H1 (cell line): ENCODE results near the gene INTS15. TPM values are rescaled to one million over a fixed set of nuclear protein-coding genes. Genes with fewer than 3 reads are reported as not detected.

Experiments used
- CTCF ChIA-PET: fragments of 300-600 bp; sonication (Branson Sonifier 250); formaldehyde crosslinking; loops from one replicate; lab custom pipeline; 2021; ENCODE audit not compliant: partially characterized antibody; lab: Charles Lee
- POLR2A ChIA-PET: fragments of 300-600 bp; sonication (Branson Sonifier 250); formaldehyde crosslinking; loops from one replicate; lab custom pipeline; 2021; ENCODE audit warnings: inconsistent platforms; ENCODE audit not compliant: partially characterized antibody; lab: Charles Lee
- DNase-seq, 2 experiments: peaks; one replicate each; pipeline versions ENCODE4 v3.0.0 to v3.0.0-alpha.2; 2010 to 2022; ENCODE audit warnings: low spot score in 2 of 2, low read depth in 1 of 2, mixed read lengths in 1 of 2
- FAIRE-seq: peaks from 2 replicates; lab custom pipeline; 2011; peaks lifted over from hg19 to GRCh38; lab: Jason Lieb, UNC
- H2AFZ ChIP-seq: 2 replicates; pipeline ENCODE4 v1.8.1; 2012; ENCODE audit warnings: low read length, inconsistent platforms
- H2AK5ac ChIP-seq: 2 replicates; pipeline ENCODE4 v1.6.1; 2013; ENCODE audit warnings: low read depth, low read length
- H2BK120ac ChIP-seq: replicated peaks from 2 replicates; pipeline ENCODE3; 2013; ENCODE audit warnings: low read depth, low read length, inconsistent platforms
- H2BK12ac ChIP-seq: 2 replicates; pipeline ENCODE4 v1.6.1; 2013; ENCODE audit warnings: low read depth, low read length
- H2BK15ac ChIP-seq: 2 replicates; pipeline ENCODE4 v1.6.1; 2013; ENCODE audit warnings: low read length
- H2BK20ac ChIP-seq: 2 replicates; pipeline ENCODE4 v1.6.1; 2013; ENCODE audit warnings: low read length
- H2BK5ac ChIP-seq: 2 replicates; pipeline ENCODE4 v1.6.1; 2013; ENCODE audit warnings: low read depth, low read length
- H3K14ac ChIP-seq: 2 replicates; pipeline ENCODE4 v1.6.1; 2013; ENCODE audit warnings: inconsistent platforms; ENCODE audit not compliant: insufficient read length
- H3K18ac ChIP-seq: 2 replicates; pipeline ENCODE4 v1.6.1; 2013; ENCODE audit warnings: low read length; ENCODE audit errors: extremely low read depth
- H3K23ac ChIP-seq: 2 replicates; pipeline ENCODE4 v1.6.1; 2013; ENCODE audit warnings: inconsistent platforms; ENCODE audit not compliant: insufficient read length
- H3K23me2 ChIP-seq: 2 replicates; pipeline ENCODE4 v1.6.1; 2013; ENCODE audit warnings: low read depth, low read length
- H3K27ac ChIP-seq: 2 replicates; pipeline ENCODE4 v1.6.1; 2011; ENCODE audit warnings: low read depth, low read length, inconsistent platforms
- H3K27me3 ChIP-seq, 4 experiments: replicated peaks in 1 of 4; 1 replicate in 1 of 4; 2 replicates in 3 of 4; pipeline versions ENCODE4 v1.6.1 to v1.8.1; 2011 to 2013; ENCODE audit warnings: low read length in 3 of 4, mild to moderate bottlenecking in 3 of 4, inconsistent platforms in 2 of 4, mixed read lengths in 2 of 4, moderate library complexity in 1 of 4; ENCODE audit not compliant: control insufficient read depth in 3 of 4, insufficient read depth in 3 of 4; ENCODE audit errors: extremely low read depth in 1 of 4
- H3K36me3 ChIP-seq, 4 experiments: 2 replicates each; pipeline versions ENCODE4 v1.6.1 to v1.8.1; 2011 to 2013; ENCODE audit warnings: mild to moderate bottlenecking in 4 of 4, low read length in 3 of 4, moderate library complexity in 2 of 4, control low read depth in 1 of 4, inconsistent platforms in 1 of 4; ENCODE audit not compliant: insufficient read depth in 4 of 4, control insufficient read depth in 2 of 4
- H3K4ac ChIP-seq: replicated peaks from 2 replicates; pipeline ENCODE3; 2013; ENCODE audit warnings: low read length, low read depth, mixed read lengths, inconsistent platforms; ENCODE audit not compliant: insufficient read length
- H3K4me1 ChIP-seq, 4 experiments: replicated peaks in 1 of 4; 1 replicate in 1 of 4; 2 replicates in 3 of 4; pipeline versions ENCODE4 v1.6.1 to v1.8.1; 2011 to 2013; ENCODE audit warnings: low read length in 3 of 4, inconsistent platforms in 2 of 4, mixed read lengths in 1 of 4; ENCODE audit not compliant: insufficient read depth in 4 of 4, control insufficient read depth in 3 of 4
- H3K4me2 ChIP-seq, 2 experiments: 2 replicates each; pipeline versions ENCODE4 v1.6.1 to v1.8.1; 2011 to 2013; ENCODE audit warnings: low read depth in 2 of 2, low read length in 2 of 2, control low read depth in 1 of 2, inconsistent platforms in 1 of 2, mild to moderate bottlenecking in 1 of 2; ENCODE audit not compliant: insufficient read depth in 1 of 2
- H3K4me3 ChIP-seq, 4 experiments: fragments of 200-600, 300-600 bp in 1 of 4; sonication (generic), shearing (Covaris generic), sonication (Bioruptor Twin) in 1 of 4; 2 replicates each; pipeline versions ENCODE4 v1.5.1 to v1.8.1; 2011 to 2016; ENCODE audit warnings: low read length in 4 of 4, low read depth in 3 of 4, control low read depth in 2 of 4, inconsistent platforms in 2 of 4, mild to moderate bottlenecking in 2 of 4, mixed read lengths in 1 of 4, moderate library complexity in 1 of 4; ENCODE audit not compliant: insufficient read depth in 2 of 4; ENCODE audit errors: extremely low read depth in 1 of 4
- H3K56ac ChIP-seq: replicated peaks from 2 replicates; pipeline ENCODE3; 2013; ENCODE audit warnings: low read depth, mild to moderate bottlenecking, mixed read lengths, low read length, inconsistent platforms; ENCODE audit not compliant: insufficient read length
- H3K79me1 ChIP-seq: 2 replicates; pipeline ENCODE4 v1.6.1; 2013; ENCODE audit warnings: low read depth, low read length, control low read depth
- H3K79me2 ChIP-seq, 2 experiments: 2 replicates each; pipeline versions ENCODE4 v1.6.1 to v1.8.1; 2012 to 2013; ENCODE audit warnings: low read length in 2 of 2, mild to moderate bottlenecking in 2 of 2, inconsistent platforms in 1 of 2; ENCODE audit not compliant: insufficient read depth in 2 of 2, control insufficient read depth in 1 of 2
- H3K9ac ChIP-seq, 4 experiments: replicated peaks in 1 of 4; 1 replicate in 1 of 4; 2 replicates in 3 of 4; pipeline versions ENCODE4 v1.6.1 to v1.8.1; 2011 to 2013; ENCODE audit warnings: low read depth in 3 of 4, low read length in 3 of 4, control low read depth in 2 of 4, mild to moderate bottlenecking in 2 of 4, moderate library complexity in 2 of 4, inconsistent platforms in 1 of 4; ENCODE audit errors: extremely low read depth in 1 of 4
- H3K9me3 ChIP-seq, 2 experiments: 2 replicates each; pipeline versions ENCODE4 v1.6.1 to v1.8.1; 2012 to 2013; ENCODE audit warnings: mild to moderate bottlenecking in 2 of 2, moderate library complexity in 2 of 2, control low read depth in 1 of 2, inconsistent platforms in 1 of 2, low read depth in 1 of 2, low read length in 1 of 2, mixed read lengths in 1 of 2; ENCODE audit not compliant: insufficient read depth in 2 of 2
- H4K20me1 ChIP-seq, 2 experiments: replicated peaks in 1 of 2; 2 replicates each; pipeline versions ENCODE3 to v1.8.1; 2011 to 2013; ENCODE audit warnings: inconsistent platforms in 2 of 2, low read length in 2 of 2, mild to moderate bottlenecking in 1 of 2; ENCODE audit not compliant: insufficient read depth in 2 of 2, control insufficient read depth in 1 of 2
- H4K5ac ChIP-seq: 2 replicates; pipeline ENCODE4 v1.6.1; 2013; ENCODE audit warnings: low read length, low read depth, mixed read lengths, inconsistent platforms; ENCODE audit not compliant: insufficient read length
- H4K8ac ChIP-seq: 2 replicates; pipeline ENCODE4 v1.8.0; 2013; ENCODE audit warnings: mild to moderate bottlenecking, moderate library complexity, low read length, inconsistent platforms; ENCODE audit not compliant: insufficient read depth; ENCODE audit errors: extremely low read depth
- H4K91ac ChIP-seq: replicated peaks from 2 replicates; pipeline ENCODE3; 2013; ENCODE audit warnings: low read length, mixed read lengths, inconsistent platforms; ENCODE audit not compliant: insufficient read length
- CHD1 ChIP-seq: IDR thresholded peaks from 2 replicates; pipeline ENCODE4 v1.6.1; 2012; ENCODE audit warnings: low read depth, low read length, improper control_type of control experiment
- CREB1 ChIP-seq: IDR thresholded peaks from 2 replicates; pipeline ENCODE4 v1.6.1; 2012; ENCODE audit warnings: inconsistent platforms
- CTCF ChIP-seq, 3 experiments: IDR thresholded peaks; 1 replicate in 2 of 3; 2 replicates in 1 of 3; pipeline versions ENCODE4 v1.5.1 to v1.6.1; 2011; ENCODE audit warnings: low read length in 3 of 3, mild to moderate bottlenecking in 3 of 3, inconsistent platforms in 2 of 3, low read depth in 1 of 3, moderate library complexity in 1 of 3; ENCODE audit not compliant: insufficient read depth in 1 of 3; ENCODE audit errors: control extremely low read depth in 1 of 3
- E2F6 ChIP-seq: IDR thresholded peaks from 2 replicates; pipeline ENCODE4 v1.6.1; 2012; ENCODE audit warnings: inconsistent platforms
- HDAC6 ChIP-seq: IDR thresholded peaks from one replicate; pipeline ENCODE4 v1.7.1; 2012; ENCODE audit warnings: low read depth, mild to moderate bottlenecking, inconsistent platforms, low read length, moderate library complexity
- KDM4A ChIP-seq: IDR thresholded peaks from one replicate; pipeline ENCODE4 v1.7.1; 2012; ENCODE audit warnings: low read depth, mild to moderate bottlenecking, moderate library complexity, low read length, inconsistent platforms; ENCODE audit not compliant: severe bottlenecking
- MAX ChIP-seq: IDR thresholded peaks from 2 replicates; pipeline ENCODE4 v1.6.1; 2012; ENCODE audit warnings: inconsistent platforms
- NANOG ChIP-seq: IDR thresholded peaks from 2 replicates; pipeline ENCODE4 v1.6.1; 2011; ENCODE audit warnings: low read length, low read depth, mild to moderate bottlenecking, inconsistent platforms; ENCODE audit not compliant: insufficient read depth, poor library complexity, severe bottlenecking
- RAD21 ChIP-seq, 2 experiments: IDR thresholded peaks in 1 of 2; conservative IDR thresholded peaks in 1 of 2; 2 replicates each; pipeline ENCODE4 v1.6.1; 2011; ENCODE audit warnings: low read depth in 2 of 2, low read length in 2 of 2, improper control_type of control experiment in 1 of 2, inconsistent platforms in 1 of 2, mild to moderate bottlenecking in 1 of 2, moderate library complexity in 1 of 2
- ZNF274 ChIP-seq: IDR thresholded peaks from 2 replicates; pipeline ENCODE4 v1.7.0; 2012; ENCODE audit warnings: low read length, borderline replicate concordance; ENCODE audit errors: extremely low read depth
- WGBS, 2 experiments: shearing (Covaris generic) in 1 of 2; methylation state at CpG; one replicate each; pipeline versions ENCODE4 v1.1.6 to v1.1.7; 2013 to 2015; ENCODE audit warnings: low lambda C conversion rate in 2 of 2, mixed read lengths in 2 of 2, inconsistent platforms in 1 of 2, low coverage in 1 of 2, missing lambda C conversion rate in 1 of 2; ENCODE audit not compliant: insufficient replicate concordance in 2 of 2, insufficient coverage in 1 of 2, insufficient read length in 1 of 2; ENCODE audit errors: extremely low coverage in 1 of 2, missing lambda C conversion rate in 1 of 2; 5-methylcytosine and 5-hydroxymethylcytosine counted together
- polyA plus RNA-seq, 7 experiments: library from polyadenylated mRNA; depleted of rRNA in 3 of 7; stranded (reverse) in 5 of 7; unstranded in 2 of 7; fragments of >200 nt in 5 of 7; fragments of 200-250 nt in 2 of 7; gene quantifications; 1 replicate in 5 of 7; 2 replicates in 1 of 7; 4 replicates in 1 of 7; pipeline versions ENCODE4 v1.2.1 to v1.2.3, GENCODE V29; 2011 to 2013; ENCODE audit warnings: missing spikeins in 2 of 7, mixed read lengths in 2 of 7
- total RNA-seq: library from RNA; stranded (reverse); fragmentation: NEBNext Ultra II Directional; extraction: Animal tissue kit (Norgen Biotek cat#: 25700); gene quantifications from 2 replicates; pipeline ENCODE4 v1.2.1, GENCODE V29; 2021

INTS15 gene
- total and polyA plus RNA-seq, 2 of the 8 experiments (the other 6 are each of a cell fraction or from before 2014, with no cell fraction given): 23.0 to 25.7 TPM

- no peak overlapping the region for H3K4ac ChIP-seq
- H2BK20ac ChIP-seq: no peak overlapping the region
- no peak overlapping the region for H3K4me2 ChIP-seq
- no peak overlapping the region for H4K91ac ChIP-seq
- H2BK15ac ChIP-seq: no peak overlapping the region
- no peaks in the 10 kb centered on the region for H3K27me3 ChIP-seq
- WGBS, 2 experiments: 79% methylated on average over 6 of the region's 6 CpGs; no CpG with 5 or more reads in 1 of the 2 experiments
- FAIRE-seq (no peak), DNase-seq (no peak)
- H3K4me1 ChIP-seq: peaks cover 0 to 3% (median 1%) of the 10 kb centered on the region in 4 experiments; a peak in 3 of 7 replicates
- no peaks in the 10 kb centered on the region for H3K9me3 ChIP-seq
- H2BK5ac ChIP-seq: no peak overlapping the region
- H2BK120ac ChIP-seq: no peak overlapping the region
- H4K20me1 ChIP-seq: no peaks in the 10 kb centered on the region
- no peak overlapping the region for H3K56ac ChIP-seq
- H3K36me3 ChIP-seq: no peaks in the 10 kb centered on the region
- H3K18ac ChIP-seq: no peak overlapping the region
- H3K79me1 ChIP-seq: no peaks in the 10 kb centered on the region
- no peak overlapping the region for H3K9ac ChIP-seq
- no peak overlapping the region for H2AFZ ChIP-seq
- H3K14ac ChIP-seq: no peak overlapping the region
- H3K79me2 ChIP-seq: no peaks in the 10 kb centered on the region
- CTCF ChIA-PET: interaction anchor here (0.7 to 2.0 kb wide), 5 partner anchors 9 to 46 kb away, joined by 3 to 9 read pairs (median 3); partner anchors contain the start of gene ZDHHC4
- no peak overlapping the region for H4K8ac ChIP-seq
- POLR2A ChIA-PET: interaction anchor here (1.4 kb wide), 1 partner anchor 35 kb away, joined by 3 read pairs; no protein-coding TSS in a partner anchor
- H3K4me3 ChIP-seq: no peak overlapping the region
- no peak overlapping the region for H3K23ac ChIP-seq
- no peak overlapping the region for H2AK5ac ChIP-seq
- no peak overlapping the region for H3K27ac ChIP-seq
- H2BK12ac ChIP-seq: no peak overlapping the region
- H4K5ac ChIP-seq: no peak overlapping the region
- no peaks in the 10 kb centered on the region; the same call in 1 of the 2 replicates for H3K23me2 ChIP-seq
- TF ChIP-seq RAD21 (IDR thresholded peaks at IDR 0.05 in 1 of 2, conservative IDR thresholded peaks at IDR 0.05 in 1 of 2; ENCODE audit: low read depth in 2 of 2, low read length in 2 of 2) (peak; percentile 31 to 39; a peak in 3 of 4 replicates), MAX (no peak), ZNF274 (no peak), CREB1 (no peak), E2F6 (peak; percentile 44), CTCF (IDR thresholded peaks at IDR 0.05; ENCODE audit: control extremely low read depth in 1 of 3, insufficient read depth in 1 of 3, low read depth in 1 of 3, low read length in 3 of 3) (peak; percentile 55 to 67 (median 63)), CHD1 (no peak), NANOG (no peak), KDM4A (no peak), HDAC6 (no peak)
These were observed 33.6 kb upstream of the INTS15 start for GRCh38 chr7:6556196-6556595.
